LNCaP clone FGC (cell line): ENCODE measurements around the gene SBSN.
"Not testable (repeated sequence)": the region's sequence is repeated elsewhere in the genome, so short reads cannot be mapped to it uniquely, and the experiment has no call there.

ENCODE experiments used
- DNase-seq: peaks from one replicate; pipeline ENCODE4 v3.0.0-alpha.2; 2011; ENCODE audit warnings: low read depth
- H3K4me3 ChIP-seq: 2 replicates; pipeline ENCODE4 v1.5.1; 2011; ENCODE audit warnings: mild to moderate bottlenecking, low read depth, low read length, control low read depth
- CTCF ChIP-seq: IDR thresholded peaks from 2 replicates; pipeline ENCODE4 v1.5.1; 2012; ENCODE audit warnings: mild to moderate bottlenecking; ENCODE audit not compliant: control insufficient read depth, insufficient read depth; ENCODE audit errors: extremely low read depth

SBSN gene

GRCh38 chr19:35486268-35486708 lies 41.8 kb downstream of the SBSN start:
- no peak for TF ChIP-seq CTCF
- DNase-seq, result no peak
- H3K4me3 ChIP-seq, result no peak overlapping the region

GRCh38 chr19:35484252-35485036 lies 43.7 kb downstream of the SBSN start:
- H3K4me3 ChIP-seq, result no peak overlapping the region

GRCh38 chr19:35483089-35483488 lies 45.0 kb downstream of the SBSN start:
- DNase-seq, result no peak
- no peak overlapping the region for H3K4me3 ChIP-seq
- no peak for TF ChIP-seq CTCF

More at GRCh38 chr19:35484252-35485036, 43.7 kb downstream of the SBSN start:
- TF ChIP-seq CTCF, result no peak
- DNase-seq, result no peak

GRCh38 chr19:35478794-35479677 lies 49.1 kb downstream of the SBSN start:
- no peak for DNase-seq
- H3K4me3 ChIP-seq, result no peak overlapping the region
- TF ChIP-seq CTCF, result 0 out of 2 replicates have a peak, but pooled peaks have one; percentile 12

- TF ChIP-seq CTCF, result no peak
- no peak overlapping the region for H3K4me3 ChIP-seq
- no peak for DNase-seq
Observed at GRCh38 chr19:35476149-35476548, 52.0 kb downstream of the SBSN start.

- not testable (repeated sequence) for H3K4me3 ChIP-seq, DNase-seq
Observed at GRCh38 chr19:35474594-35474993, 53.5 kb downstream of the SBSN start.

GRCh38 chr19:35474104-35474503 lies 54.0 kb downstream of the SBSN start:
- H3K4me3 ChIP-seq, result no peak overlapping the region
- no peak for TF ChIP-seq CTCF
- no peak for DNase-seq
